ENCODE data around the gene KHK. TPM values are rescaled to one million over a fixed set of nuclear protein-coding genes. Genes with fewer than 3 reads are reported as not detected.

Gene KHK
- total and polyA plus RNA-seq, 2 of the 8 experiments (the other 6 are each of a cell fraction or from before 2014, with no cell fraction given): 11.0 to 17.7 TPM

GRCh38 chr2:27071990-27072830, 14.4 kb upstream of the KHK start:
- Histone ChIP-seq H3K14ac (ENCODE audit: insufficient read length) (no peak overlapping the region), H3K23me2 (ENCODE audit: low read depth, low read length) (peaks cover 14% of the 10 kb centered on the region; the same call in 1 of the 2 replicates), H2AK5ac (ENCODE audit: low read depth, low read length) (no peak overlapping the region), H2AFZ (ENCODE audit: low read length) (no peak overlapping the region), H4K5ac (ENCODE audit: insufficient read length, low read depth, low read length) (peak overlapping the region; percentile 51), H3K23ac (ENCODE audit: insufficient read length) (no peak overlapping the region), H3K36me3 (ENCODE audit: control insufficient read depth in 2 of 4, insufficient read depth in 4 of 4, low read length in 3 of 4) (peaks cover 10 to 27% (median 16%) of the 10 kb centered on the region in 4 experiments; a peak in 7 of 8 replicates), H3K4ac (replicated peaks; ENCODE audit: insufficient read length, low read depth, low read length) (peak overlapping the region; percentile 27), H3K18ac (ENCODE audit: extremely low read depth, low read length) (peak overlapping the region; percentile 83; the same call in 1 of the 2 replicates), H3K9ac (replicated peaks in 1 of 4; ENCODE audit: extremely low read depth in 1 of 4, low read depth in 3 of 4, low read length in 3 of 4) (peak overlapping the region in 3 of 4 experiments; percentile 53 to 61 (median 58); a peak in 5 of 7 replicates), H2BK5ac (ENCODE audit: low read depth, low read length) (peak overlapping the region; percentile 66; the same call in 1 of the 2 replicates), H2BK15ac (ENCODE audit: low read length) (no peak overlapping the region), H4K20me1 (replicated peaks in 1 of 2; ENCODE audit: control insufficient read depth in 1 of 2, insufficient read depth in 2 of 2, low read length in 2 of 2) (peaks cover 0 to 6% of the 10 kb centered on the region in 2 experiments), H2BK120ac (replicated peaks; ENCODE audit: low read depth, low read length) (no peak overlapping the region), H3K79me1 (ENCODE audit: low read depth, low read length) (peaks cover 12% of the 10 kb centered on the region; the same call in 1 of the 2 replicates), H3K56ac (replicated peaks; ENCODE audit: insufficient read length, low read depth, low read length) (peak overlapping the region; percentile 18), H4K91ac (replicated peaks; ENCODE audit: insufficient read length, low read length) (peak overlapping the region; percentile 70), H3K27me3 (replicated peaks in 1 of 4; ENCODE audit: control insufficient read depth in 3 of 4, extremely low read depth in 1 of 4, insufficient read depth in 3 of 4, low read length in 3 of 4) (0 out of 7 replicates have a peak, but pooled peaks cover 0 to 3% (median 0%) of the 10 kb centered on the region in 4 experiments), H3K4me3 (ENCODE audit: extremely low read depth in 1 of 4, insufficient read depth in 2 of 4, low read depth in 3 of 4, low read length in 4 of 4) (peak overlapping the region; percentile 82 to 99 (median 93)), H4K8ac (ENCODE audit: extremely low read depth, insufficient read depth, low read length) (peak overlapping the region; percentile 43; the same call in 1 of the 2 replicates), H3K4me1 (replicated peaks in 1 of 4; ENCODE audit: control insufficient read depth in 3 of 4, insufficient read depth in 4 of 4, low read length in 3 of 4) (peaks cover 0 to 7% (median 4%) of the 10 kb centered on the region in 4 experiments; a peak in 5 of 7 replicates), H2BK20ac (ENCODE audit: low read length) (no peak overlapping the region), H3K4me2 (ENCODE audit: insufficient read depth in 1 of 2, low read depth in 2 of 2, low read length in 2 of 2) (peak overlapping the region; percentile 85 to 99), H3K9me3 (ENCODE audit: insufficient read depth in 2 of 2, low read depth in 1 of 2, low read length in 1 of 2) (no peaks in the 10 kb centered on the region), H2BK12ac (ENCODE audit: low read depth, low read length) (no peak overlapping the region), H3K79me2 (ENCODE audit: control insufficient read depth in 1 of 2, insufficient read depth in 2 of 2, low read length in 2 of 2) (peaks cover 0 to 12% of the 10 kb centered on the region in 2 experiments; a peak in 3 of 4 replicates), H3K27ac (ENCODE audit: low read depth, low read length) (peak overlapping the region; percentile 11; the same call in 1 of the 2 replicates)
- no peak for FAIRE-seq
- ChIA-PET CTCF (ENCODE audit: partially characterized antibody) (interaction anchor here (0.8 to 2.7 kb wide), 12 partner anchors 9 to 169 kb away, joined by 3 to 20 read pairs (median 6); partner anchors contain the start of genes KHK and PREB), POLR2A (ENCODE audit: partially characterized antibody) (interaction anchor here (0.6 to 18.5 kb wide), 12 partner anchors 11 to 145 kb away, joined by 3 to 441 read pairs (median 4); partner anchors contain the start of genes ABHD1, AGBL5, CAD and TMEM214)
- TF ChIP-seq TCF12 (IDR thresholded peaks at IDR 0.05; ENCODE audit: low read depth, low read length) (no peak), RBBP5 (IDR thresholded peaks at IDR 0.05; ENCODE audit: borderline replicate concordance, low read depth, low read length) (peak; percentile 13; the same call in 1 of the 2 replicates), ASH2L (IDR thresholded peaks at IDR 0.05; ENCODE audit: low read length) (peak; percentile 48), PHF8 (conservative IDR thresholded peaks at IDR 0.05; ENCODE audit: low read depth, low read length) (peak; percentile 10; the same call in 1 of the 2 replicates), SRF (IDR thresholded peaks at IDR 0.05; ENCODE audit: low read depth, low read length) (peak; percentile 66)
- DNase-seq (ENCODE audit: low read depth in 1 of 2, low spot score in 2 of 2): peak in 1 of 2 experiments; percentile 67
- 4% methylated on average over 30 of the region's 34 CpGs; no CpG with 5 or more reads in 1 of the 2 experiments for WGBS, 2 experiments (ENCODE audit: extremely low coverage in 1 of 2, insufficient coverage in 1 of 2, insufficient read length in 1 of 2, insufficient replicate concordance in 2 of 2, low coverage in 1 of 2, low lambda C conversion rate in 2 of 2, missing lambda C conversion rate in 1 of 2)
